Adrenal gland (tissue), 5 donors: ENCODE results near the gene SRPK2.

ENCODE experiments used
- POLR2A ChIP-seq, 2 donors: fragments of 450-650 bp; IDR thresholded peaks; one replicate each; pipeline ENCODE4 v1.6.1; 2017; ENCODE audit warnings: antibody characterized with exemption in 2 of 2, mild to moderate bottlenecking in 2 of 2, moderate library complexity in 1 of 2
- TF ChIP-seq, protein P1 (sequence below), 6 experiments: fragments of 450-650 bp in 4 of 6; fragments of 200-600 bp in 2 of 6; sonication (generic) in 1 of 6; IDR thresholded peaks; 1 replicate in 5 of 6; 2 replicates in 1 of 6; pipeline versions ENCODE4 v1.5.1 to v1.8.0; 2016 to 2021; ENCODE audit warnings: antibody characterized with exemption in 6 of 6, mild to moderate bottlenecking in 2 of 6, moderate library complexity in 1 of 6
- donor health status: DM: no; HTN: no; CAD: no.

DNA sequence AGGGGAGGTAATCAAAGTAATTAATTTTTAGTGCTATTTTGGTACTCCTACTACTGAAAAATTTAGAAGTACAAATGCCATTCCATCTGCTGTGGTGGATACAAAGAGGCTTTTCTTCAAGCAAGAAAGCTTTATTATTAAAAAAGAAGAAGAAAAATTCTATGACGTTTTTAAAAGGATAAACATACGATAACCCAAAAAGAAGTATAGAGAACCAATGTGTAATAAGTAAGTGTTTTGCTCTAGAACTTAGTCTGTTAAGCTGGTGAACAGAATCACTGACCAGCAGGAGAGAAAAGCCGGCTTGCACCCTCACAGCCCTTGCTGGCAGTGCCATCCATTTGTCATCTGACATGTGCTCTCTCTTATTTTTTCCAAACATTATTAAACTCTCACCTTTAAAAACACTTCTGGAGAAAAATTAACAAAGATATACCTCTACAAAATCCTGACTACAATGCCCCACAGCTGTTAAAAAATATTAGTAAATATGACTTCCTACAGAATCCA is 81.5 kb downstream of the SRPK2 start:
- no peak for TF ChIP-seq POLR2A (IDR thresholded peaks at IDR 0.05)
- TF ChIP-seq, protein P1, sequence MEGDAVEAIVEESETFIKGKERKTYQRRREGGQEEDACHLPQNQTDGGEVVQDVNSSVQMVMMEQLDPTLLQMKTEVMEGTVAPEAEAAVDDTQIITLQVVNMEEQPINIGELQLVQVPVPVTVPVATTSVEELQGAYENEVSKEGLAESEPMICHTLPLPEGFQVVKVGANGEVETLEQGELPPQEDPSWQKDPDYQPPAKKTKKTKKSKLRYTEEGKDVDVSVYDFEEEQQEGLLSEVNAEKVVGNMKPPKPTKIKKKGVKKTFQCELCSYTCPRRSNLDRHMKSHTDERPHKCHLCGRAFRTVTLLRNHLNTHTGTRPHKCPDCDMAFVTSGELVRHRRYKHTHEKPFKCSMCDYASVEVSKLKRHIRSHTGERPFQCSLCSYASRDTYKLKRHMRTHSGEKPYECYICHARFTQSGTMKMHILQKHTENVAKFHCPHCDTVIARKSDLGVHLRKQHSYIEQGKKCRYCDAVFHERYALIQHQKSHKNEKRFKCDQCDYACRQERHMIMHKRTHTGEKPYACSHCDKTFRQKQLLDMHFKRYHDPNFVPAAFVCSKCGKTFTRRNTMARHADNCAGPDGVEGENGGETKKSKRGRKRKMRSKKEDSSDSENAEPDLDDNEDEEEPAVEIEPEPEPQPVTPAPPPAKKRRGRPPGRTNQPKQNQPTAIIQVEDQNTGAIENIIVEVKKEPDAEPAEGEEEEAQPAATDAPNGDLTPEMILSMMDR (IDR thresholded peaks at IDR 0.05): no peak
